Measurements from ENCODE around the gene PPP3CA. TPM values are rescaled to one million over a fixed set of nuclear protein-coding genes. Genes with fewer than 3 reads are reported as not detected.

Gene PPP3CA
- total and polyA plus RNA-seq, 2 of the 8 experiments (the other 6 are each of a cell fraction or from before 2014, with no cell fraction given): 7.9 to 35.0 TPM

DNA sequence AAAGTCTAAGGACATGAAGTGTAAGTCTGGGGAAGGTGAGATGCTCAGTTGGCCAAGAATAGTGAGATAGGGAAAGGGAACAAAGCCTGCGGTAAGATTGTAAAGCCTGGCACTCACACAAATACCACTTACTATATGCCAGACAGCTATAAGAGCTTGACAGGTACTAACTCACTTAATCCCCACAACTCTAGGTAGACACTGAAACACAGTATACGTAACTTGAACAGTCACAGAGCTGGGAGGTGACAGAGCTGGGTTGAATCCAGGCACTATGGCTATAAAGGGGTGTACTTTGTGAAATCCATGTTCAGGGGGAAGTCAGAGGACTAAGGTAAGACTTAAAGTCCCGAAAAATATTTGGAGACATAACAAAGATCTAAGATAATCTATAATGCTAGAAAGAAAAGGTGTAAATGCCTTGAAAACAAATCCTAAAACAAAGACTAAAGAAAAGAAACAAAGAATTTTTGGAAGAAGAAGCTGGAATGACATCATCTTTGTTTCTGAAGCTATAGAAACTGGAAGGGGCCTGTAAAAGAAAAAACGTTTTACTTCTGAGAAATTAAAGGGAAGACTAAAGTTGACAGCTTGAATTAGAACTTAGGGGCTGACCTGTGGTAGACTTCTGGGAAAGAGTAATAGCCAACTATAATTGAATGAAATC, 172.5 kb downstream of the PPP3CA start:
- Histone ChIP-seq H4K5ac (ENCODE audit: insufficient read length, low read depth, low read length) (no peak overlapping the region), H4K8ac (ENCODE audit: extremely low read depth, insufficient read depth, low read length) (no peak overlapping the region), H3K14ac (ENCODE audit: insufficient read length) (no peak overlapping the region), H2BK5ac (ENCODE audit: low read depth, low read length) (no peak overlapping the region), H3K23me2 (ENCODE audit: low read depth, low read length) (no peaks in the 10 kb centered on the region), H2AK5ac (ENCODE audit: low read depth, low read length) (no peak overlapping the region), H3K27ac (ENCODE audit: low read depth, low read length) (no peak overlapping the region), H2BK20ac (ENCODE audit: low read length) (no peak overlapping the region), H2BK15ac (ENCODE audit: low read length) (no peak overlapping the region), H3K4me1 (replicated peaks in 1 of 4; ENCODE audit: control insufficient read depth in 3 of 4, insufficient read depth in 4 of 4, low read length in 3 of 4) (peaks cover 0 to 2% (median under 1%) of the 10 kb centered on the region in 4 experiments; a peak in 1 of 7 replicates), H2BK120ac (replicated peaks; ENCODE audit: low read depth, low read length) (no peak overlapping the region), H3K9ac (replicated peaks in 1 of 4; ENCODE audit: extremely low read depth in 1 of 4, low read depth in 3 of 4, low read length in 3 of 4) (no peak overlapping the region), H2BK12ac (ENCODE audit: low read depth, low read length) (no peak overlapping the region), H3K4ac (replicated peaks; ENCODE audit: insufficient read length, low read depth, low read length) (no peak overlapping the region), H3K56ac (replicated peaks; ENCODE audit: insufficient read length, low read depth, low read length) (no peak overlapping the region), H4K91ac (replicated peaks; ENCODE audit: insufficient read length, low read length) (no peak overlapping the region), H2AFZ (ENCODE audit: low read length) (no peak overlapping the region), H3K79me2 (ENCODE audit: control insufficient read depth in 1 of 2, insufficient read depth in 2 of 2, low read length in 2 of 2) (no peaks in the 10 kb centered on the region), H3K36me3 (ENCODE audit: control insufficient read depth in 2 of 4, insufficient read depth in 4 of 4, low read length in 3 of 4) (no peaks in the 10 kb centered on the region; a peak in 1 of 8 replicates), H3K4me2 (ENCODE audit: insufficient read depth in 1 of 2, low read depth in 2 of 2, low read length in 2 of 2) (no peak overlapping the region), H3K23ac (ENCODE audit: insufficient read length) (no peak overlapping the region), H4K20me1 (replicated peaks in 1 of 2; ENCODE audit: control insufficient read depth in 1 of 2, insufficient read depth in 2 of 2, low read length in 2 of 2) (no peaks in the 10 kb centered on the region), H3K18ac (ENCODE audit: extremely low read depth, low read length) (no peak overlapping the region), H3K79me1 (ENCODE audit: low read depth, low read length) (no peaks in the 10 kb centered on the region), H3K9me3 (ENCODE audit: insufficient read depth in 2 of 2, low read depth in 1 of 2, low read length in 1 of 2) (no peaks in the 10 kb centered on the region), H3K27me3 (replicated peaks in 1 of 4; ENCODE audit: control insufficient read depth in 3 of 4, extremely low read depth in 1 of 4, insufficient read depth in 3 of 4, low read length in 3 of 4) (no peaks in the 10 kb centered on the region), H3K4me3 (ENCODE audit: extremely low read depth in 1 of 4, insufficient read depth in 2 of 4, low read depth in 3 of 4, low read length in 4 of 4) (no peak overlapping the region)
- FAIRE-seq (no peak), DNase-seq (ENCODE audit: low read depth in 1 of 2, low spot score in 2 of 2) (no peak)
- CTCF ChIA-PET (ENCODE audit: partially characterized antibody): interaction anchor here (1.0 to 1.3 kb wide), 2 partner anchors 183 to 556 kb away, joined by 3 read pairs; no protein-coding TSS in a partner anchor
- 82% methylated on average over 4 of the region's 4 CpGs; no CpG with 5 or more reads in 1 of the 2 experiments for WGBS, 2 experiments (ENCODE audit: extremely low coverage in 1 of 2, insufficient coverage in 1 of 2, insufficient read length in 1 of 2, insufficient replicate concordance in 2 of 2, low coverage in 1 of 2, low lambda C conversion rate in 2 of 2, missing lambda C conversion rate in 1 of 2)
- POLR2A ChIA-PET (ENCODE audit: partially characterized antibody): no interaction called here
- TF ChIP-seq SAP30 (IDR thresholded peaks at IDR 0.05; ENCODE audit: insufficient read depth, insufficient replicate concordance, low read length) (no peak), CREB1 (IDR thresholded peaks at IDR 0.05) (no peak), NANOG (IDR thresholded peaks at IDR 0.05; ENCODE audit: insufficient read depth, low read depth, low read length, poor library complexity, severe bottlenecking) (no peak), ATF3 (IDR thresholded peaks at IDR 0.05; ENCODE audit: insufficient read depth, low read depth, low read length) (no peak)

Measured in H1 (cell line).